Midbrain (tissue), 1 donor: ENCODE results near the gene EVI5L.

Experiments used
- DNase-seq: peaks from one replicate; lab custom pipeline; 2025; lab: John Stamatoyannopoulos, UW

Gene EVI5L

DNA sequence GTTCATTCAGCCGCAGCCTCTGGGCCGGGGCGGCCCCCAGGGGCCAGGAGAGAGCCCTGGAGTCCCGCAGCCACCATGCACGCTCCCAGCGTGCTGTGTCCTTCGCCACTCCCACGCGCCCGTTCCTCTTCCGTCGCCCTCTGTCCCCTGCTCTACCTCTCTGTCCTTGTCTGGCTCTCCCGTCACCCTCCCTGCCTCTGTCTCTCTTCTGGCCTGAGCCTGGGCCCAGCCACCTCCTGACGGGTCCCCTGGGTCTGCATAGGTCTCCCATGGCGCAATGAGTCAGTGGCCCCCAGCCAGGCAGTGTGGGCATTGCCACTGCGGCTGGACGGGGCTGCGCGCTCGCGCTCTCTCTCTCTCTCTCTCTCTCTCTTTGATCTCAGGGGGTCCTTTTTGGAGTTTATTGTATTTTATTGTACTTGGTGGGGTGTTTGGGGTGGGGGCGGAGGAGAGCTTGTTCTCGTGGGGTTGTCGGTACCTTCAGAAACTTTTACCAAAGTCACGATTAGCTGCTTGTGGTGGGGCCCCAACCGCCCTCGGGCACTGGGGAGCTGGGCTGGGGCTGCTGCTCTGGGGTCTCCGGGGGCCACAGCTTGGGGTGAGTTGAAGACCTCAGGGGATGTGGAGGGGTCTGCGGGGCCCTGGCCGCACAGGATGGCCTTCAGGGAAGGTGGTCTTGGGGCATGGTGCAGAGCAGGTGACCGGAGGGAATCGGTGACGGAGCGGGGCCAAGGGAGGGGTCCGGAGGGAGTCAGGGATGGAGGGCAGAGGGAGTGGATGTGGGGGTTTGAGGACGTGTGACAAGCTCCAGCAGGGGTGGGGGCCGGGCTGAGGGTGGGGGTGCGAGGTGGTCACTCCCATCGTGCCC is 82.9 kb downstream of the EVI5L start:
- DNase-seq, result no peak

DNA sequence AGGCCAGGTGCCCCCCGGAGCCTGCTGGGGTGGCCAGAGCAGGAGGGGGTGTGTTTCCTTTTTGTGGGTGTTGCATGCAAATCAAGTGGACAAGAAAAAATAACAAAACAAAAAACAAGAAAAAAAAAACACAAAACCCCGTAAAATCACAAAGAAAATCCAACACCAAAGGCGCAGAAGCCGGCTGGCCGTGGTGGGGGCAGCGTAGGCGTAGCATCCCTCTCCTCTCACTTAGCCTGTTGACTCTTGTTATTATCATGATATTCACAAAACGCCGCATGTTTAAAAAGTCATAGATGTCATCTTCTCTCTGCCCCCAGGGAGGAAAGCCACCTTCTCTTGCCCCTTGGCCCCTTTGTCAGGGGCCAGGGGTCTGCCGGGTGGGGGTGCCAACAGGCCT is 83.6 kb downstream of the EVI5L start:
- DNase-seq, result no peak

DNA sequence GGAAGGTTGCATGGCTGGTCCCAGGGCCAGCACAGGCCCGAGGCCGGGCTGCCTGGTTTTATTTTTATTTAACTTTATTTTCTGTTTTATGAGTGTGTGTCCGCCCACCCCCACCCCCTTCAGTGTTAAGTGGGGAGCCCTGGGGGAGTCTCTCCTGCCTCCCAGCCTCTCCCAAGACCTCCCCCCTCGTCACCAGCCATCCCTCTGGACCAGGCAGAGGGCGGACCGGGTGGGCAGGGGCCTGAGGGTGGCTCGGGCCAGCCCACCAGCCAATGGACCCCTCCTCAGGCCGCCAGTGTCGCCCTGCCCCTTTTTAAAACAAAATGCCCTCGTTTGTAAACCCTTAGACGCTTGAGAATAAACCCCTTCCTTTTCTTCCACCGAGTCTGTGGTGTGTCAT is 84.1 kb downstream of the EVI5L start:
- DNase-seq, result no peak
